ENCODE data around the gene PPAT. TPM values are rescaled to one million over a fixed set of nuclear protein-coding genes. Genes with fewer than 3 reads are reported as not detected.

Gene PPAT
- total RNA-seq, 1 experiment from 2014 or later: 38.3 TPM

GRCh38 chr4:56444719-56445118, 9.3 kb upstream of the PPAT start:
- ATAC-seq (no peak), DNase-seq (ENCODE audit: low read depth, low spot score) (no peak)
- Histone ChIP-seq H3K27ac (ENCODE audit: low read length) (no peak overlapping the region), H3K4me3 (ENCODE audit: low read depth in 2 of 2, low read length in 2 of 2) (no peak overlapping the region), H3K27me3 (ENCODE audit: control insufficient read depth, insufficient read depth, low read length) (no peaks in the 10 kb centered on the region), H3K9me3 (ENCODE audit: control insufficient read depth, insufficient read depth, low read depth, low read length) (no peaks in the 10 kb centered on the region), H3K4me1 (ENCODE audit: control insufficient read depth, insufficient read depth, low read length) (no peaks in the 10 kb centered on the region), H3K36me3 (ENCODE audit: control insufficient read depth, insufficient read depth, low read length) (peaks cover 50% of the 10 kb centered on the region)
- intact Hi-C loops (cut with micrococcal nuclease; ENCODE audit: unreplicated experiment): no loop called here
- in situ Hi-C loops (cut with HindIII; ENCODE audit: low pct_unique_long_range_greater_than_20kb, low sequenced_read_pairs): no loop called here
- TF ChIP-seq TCF7L2 (IDR thresholded peaks at IDR 0.05; ENCODE audit: low read depth, low read length): no peak
- TF ChIP-seq SIN3A (IDR thresholded peaks at IDR 0.05; ENCODE audit: borderline replicate concordance, insufficient read depth, low read depth, low read length): no peak
- TF ChIP-seq, protein P1, sequence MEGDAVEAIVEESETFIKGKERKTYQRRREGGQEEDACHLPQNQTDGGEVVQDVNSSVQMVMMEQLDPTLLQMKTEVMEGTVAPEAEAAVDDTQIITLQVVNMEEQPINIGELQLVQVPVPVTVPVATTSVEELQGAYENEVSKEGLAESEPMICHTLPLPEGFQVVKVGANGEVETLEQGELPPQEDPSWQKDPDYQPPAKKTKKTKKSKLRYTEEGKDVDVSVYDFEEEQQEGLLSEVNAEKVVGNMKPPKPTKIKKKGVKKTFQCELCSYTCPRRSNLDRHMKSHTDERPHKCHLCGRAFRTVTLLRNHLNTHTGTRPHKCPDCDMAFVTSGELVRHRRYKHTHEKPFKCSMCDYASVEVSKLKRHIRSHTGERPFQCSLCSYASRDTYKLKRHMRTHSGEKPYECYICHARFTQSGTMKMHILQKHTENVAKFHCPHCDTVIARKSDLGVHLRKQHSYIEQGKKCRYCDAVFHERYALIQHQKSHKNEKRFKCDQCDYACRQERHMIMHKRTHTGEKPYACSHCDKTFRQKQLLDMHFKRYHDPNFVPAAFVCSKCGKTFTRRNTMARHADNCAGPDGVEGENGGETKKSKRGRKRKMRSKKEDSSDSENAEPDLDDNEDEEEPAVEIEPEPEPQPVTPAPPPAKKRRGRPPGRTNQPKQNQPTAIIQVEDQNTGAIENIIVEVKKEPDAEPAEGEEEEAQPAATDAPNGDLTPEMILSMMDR (IDR thresholded peaks at IDR 0.05): no peak
- no peak for TF ChIP-seq POLR2AphosphoS5 (IDR thresholded peaks at IDR 0.05; ENCODE audit: low read depth, low read length)
- TF ChIP-seq, protein P2, sequence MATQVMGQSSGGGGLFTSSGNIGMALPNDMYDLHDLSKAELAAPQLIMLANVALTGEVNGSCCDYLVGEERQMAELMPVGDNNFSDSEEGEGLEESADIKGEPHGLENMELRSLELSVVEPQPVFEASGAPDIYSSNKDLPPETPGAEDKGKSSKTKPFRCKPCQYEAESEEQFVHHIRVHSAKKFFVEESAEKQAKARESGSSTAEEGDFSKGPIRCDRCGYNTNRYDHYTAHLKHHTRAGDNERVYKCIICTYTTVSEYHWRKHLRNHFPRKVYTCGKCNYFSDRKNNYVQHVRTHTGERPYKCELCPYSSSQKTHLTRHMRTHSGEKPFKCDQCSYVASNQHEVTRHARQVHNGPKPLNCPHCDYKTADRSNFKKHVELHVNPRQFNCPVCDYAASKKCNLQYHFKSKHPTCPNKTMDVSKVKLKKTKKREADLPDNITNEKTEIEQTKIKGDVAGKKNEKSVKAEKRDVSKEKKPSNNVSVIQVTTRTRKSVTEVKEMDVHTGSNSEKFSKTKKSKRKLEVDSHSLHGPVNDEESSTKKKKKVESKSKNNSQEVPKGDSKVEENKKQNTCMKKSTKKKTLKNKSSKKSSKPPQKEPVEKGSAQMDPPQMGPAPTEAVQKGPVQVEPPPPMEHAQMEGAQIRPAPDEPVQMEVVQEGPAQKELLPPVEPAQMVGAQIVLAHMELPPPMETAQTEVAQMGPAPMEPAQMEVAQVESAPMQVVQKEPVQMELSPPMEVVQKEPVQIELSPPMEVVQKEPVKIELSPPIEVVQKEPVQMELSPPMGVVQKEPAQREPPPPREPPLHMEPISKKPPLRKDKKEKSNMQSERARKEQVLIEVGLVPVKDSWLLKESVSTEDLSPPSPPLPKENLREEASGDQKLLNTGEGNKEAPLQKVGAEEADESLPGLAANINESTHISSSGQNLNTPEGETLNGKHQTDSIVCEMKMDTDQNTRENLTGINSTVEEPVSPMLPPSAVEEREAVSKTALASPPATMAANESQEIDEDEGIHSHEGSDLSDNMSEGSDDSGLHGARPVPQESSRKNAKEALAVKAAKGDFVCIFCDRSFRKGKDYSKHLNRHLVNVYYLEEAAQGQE (IDR thresholded peaks at IDR 0.05; ENCODE audit: insufficient read depth in 1 of 2, low read depth in 2 of 2, low read length in 1 of 2): no peak
- CTCF ChIA-PET: no interaction called here
- POLR2A ChIA-PET: no interaction called here
- TSS peak; percentile 16 for BruUV-seq (replicated peaks)

- DNase-seq (ENCODE audit: low read depth, low spot score) (no peak), ATAC-seq (no peak)
- Histone ChIP-seq H3K27me3 (ENCODE audit: control insufficient read depth, insufficient read depth, low read length) (no peaks in the 10 kb centered on the region), H3K36me3 (ENCODE audit: control insufficient read depth, insufficient read depth, low read length) (peaks cover 31% of the 10 kb centered on the region), H3K9me3 (ENCODE audit: control insufficient read depth, insufficient read depth, low read depth, low read length) (no peaks in the 10 kb centered on the region), H3K4me3 (ENCODE audit: low read depth in 2 of 2, low read length in 2 of 2) (no peak overlapping the region), H3K4me1 (ENCODE audit: control insufficient read depth, insufficient read depth, low read length) (no peaks in the 10 kb centered on the region), H3K27ac (ENCODE audit: low read length) (no peak overlapping the region)
- POLR2A ChIA-PET: no interaction called here
- intact Hi-C loops (cut with micrococcal nuclease; ENCODE audit: unreplicated experiment): no loop called here
- BruUV-seq (replicated peaks): no TSS peak
- CTCF ChIA-PET: no interaction called here
- TF ChIP-seq TCF7L2 (IDR thresholded peaks at IDR 0.05; ENCODE audit: low read depth, low read length) (no peak), SIN3A (IDR thresholded peaks at IDR 0.05; ENCODE audit: borderline replicate concordance, insufficient read depth, low read depth, low read length) (no peak), POLR2AphosphoS5 (IDR thresholded peaks at IDR 0.05; ENCODE audit: low read depth, low read length) (no peak)
- TF ChIP-seq, protein P1 (IDR thresholded peaks at IDR 0.05): no peak
- TF ChIP-seq, protein P2 (IDR thresholded peaks at IDR 0.05; ENCODE audit: insufficient read depth in 1 of 2, low read depth in 2 of 2, low read length in 1 of 2): no peak
- in situ Hi-C loops (cut with HindIII; ENCODE audit: low pct_unique_long_range_greater_than_20kb, low sequenced_read_pairs): no loop called here
Measured at GRCh38 chr4:56440983-56441382, 5.6 kb upstream of the PPAT start.
